Omental fat pad (tissue), 4 donors: ENCODE results near the gene CMC4. TPM values are rescaled to one million over a fixed set of nuclear protein-coding genes. Genes with fewer than 3 reads are reported as not detected.

Experiments used
- ATAC-seq: fragments of 150-250 bp; one replicate; pipeline ENCODE4 v1.9.1; 2016; ENCODE audit warnings: mild to moderate bottlenecking, moderate library complexity; ENCODE audit not compliant: low FRiP score
- DNase-seq: peaks from one replicate; pipeline ENCODE4 v3.0.0-alpha.2; 2019; ENCODE audit warnings: low spot score
- CTCF ChIP-seq, 3 donors: fragments of 450-650 bp; IDR thresholded peaks; one replicate each; pipeline ENCODE4 v1.5.1; 2016 to 2017; ENCODE audit warnings: antibody characterized with exemption in 3 of 3, mild to moderate bottlenecking in 3 of 3, moderate library complexity in 2 of 3
- total RNA-seq, 4 donors: library from RNA; depleted of rRNA; stranded (reverse); fragments of >200 nt; gene quantifications; one replicate each; pipeline ENCODE4 v1.1.0, GENCODE V29; 2016

Gene CMC4
- total RNA-seq, 4 donors from 2014 or later: 11.0 to 24.9 (median 16.4) TPM

- ATAC-seq (peak; percentile 86), DNase-seq (peak; percentile 43)
- no peak for TF ChIP-seq CTCF (IDR thresholded peaks at IDR 0.05)
These were observed 44.0 kb downstream of the CMC4 start, which contains the start of gene FUNDC2 for GRCh38 chrX:155026727-155027508. Gene FUNDC2 (plus strand): TSS chrX:155026844. CDS start chrX:155026939, 95 bp downstream.

GRCh38 chrX:155026420-155026726, 44.6 kb downstream of the CMC4 start:
- DNase-seq: no peak
- TF ChIP-seq CTCF (IDR thresholded peaks at IDR 0.05): no peak
- ATAC-seq: no peak

- no peak for TF ChIP-seq CTCF (IDR thresholded peaks at IDR 0.05)
- DNase-seq (no peak), ATAC-seq (no peak)
These were observed 46.8 kb downstream of the CMC4 start for GRCh38 chrX:155023907-155024833.

GRCh38 chrX:155022585-155022984, 48.4 kb downstream of the CMC4 start, which contains the start of gene F8:
Gene F8 (minus strand): TSS chrX:155022723. CDS start chrX:155022552, 171 bp downstream.
- ATAC-seq (no peak), DNase-seq (no peak)
- TF ChIP-seq CTCF (IDR thresholded peaks at IDR 0.05): no peak

GRCh38 chrX:155020591-155020990, 50.3 kb downstream of the CMC4 start:
- DNase-seq: no peak
- TF ChIP-seq CTCF (IDR thresholded peaks at IDR 0.05): no peak
- ATAC-seq: no peak

Other genes with a start within 250 kb of the CMC4 start
- 1 to 10 TPM in 1 of 4 donors, not detected in 3; 7.3 TPM for gene SMIM9, start 236.5 kb downstream of the CMC4 start, total RNA-seq
- gene F8A1, start 184.8 kb downstream of the CMC4 start, total RNA-seq: 1 to 10 TPM in 3 of 4 donors, under 1 TPM in 1; 0.63 to 9.7 (median 5.5) TPM
- gene F8, start 48.4 kb downstream of the CMC4 start, total RNA-seq: 100 to 1,000 TPM in 1 of 4 donors, 10 to 100 TPM in 3; 18.2 to 184 (median 26.2) TPM
- gene FUNDC2, start 44.3 kb downstream of the CMC4 start, total RNA-seq: 100 to 1,000 TPM in 2 of 4 donors, 10 to 100 TPM in 2; 65.8 to 110 (median 83.7) TPM
- gene MTCP1, start within 50 bp of the CMC4 start, total RNA-seq: 1 to 10 TPM in 2 of 4 donors, under 1 TPM in 2; 0.74 to 3.5 (median 1.9) TPM
- 10 to 100 TPM in 3 of 4 donors, 1 to 10 TPM in 1; 8.4 to 11.0 (median 10.2) TPM for gene BRCC3, start 372 bp upstream of the CMC4 start, total RNA-seq
- gene VBP1, start 145.3 kb upstream of the CMC4 start, total RNA-seq: 10 to 100 TPM; 22.2 to 30.4 (median 25.7) TPM
- under 1 TPM; 0.19 to 0.37 (median 0.28) TPM for gene RAB39B, start 193.4 kb upstream of the CMC4 start, total RNA-seq